ENCODE results near the gene SMAD3. TPM values are rescaled to one million over a fixed set of nuclear protein-coding genes. Genes with fewer than 3 reads are reported as not detected.

Gene SMAD3
- total RNA-seq, 1 donor from 2014 or later = 17.3 TPM

DNA sequence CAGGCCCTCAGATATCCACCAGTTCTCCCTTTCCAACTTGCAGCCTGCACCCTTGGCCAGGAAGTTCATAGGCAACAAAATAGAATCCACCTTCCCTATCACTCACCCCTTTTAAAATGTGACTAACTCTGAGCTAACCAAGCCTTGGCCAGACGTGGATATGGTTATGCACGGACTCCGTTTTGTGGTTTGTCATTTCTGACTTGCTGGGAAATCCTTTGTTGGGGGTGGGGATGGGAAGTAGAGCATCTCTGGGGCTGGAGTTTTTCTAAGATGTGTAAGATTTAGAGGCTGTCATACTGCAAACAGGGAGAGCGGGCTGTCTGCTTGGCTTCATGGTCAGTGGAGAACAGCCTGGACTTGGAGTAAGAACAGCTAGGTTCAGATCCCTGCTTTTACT, 62.6 kb downstream of the SMAD3 start:
- ATAC-seq (ENCODE audit: poor library complexity) (no peak), DNase-seq (no peak)
- intact Hi-C loops (cut with DNase I) = no loop called here

DNA sequence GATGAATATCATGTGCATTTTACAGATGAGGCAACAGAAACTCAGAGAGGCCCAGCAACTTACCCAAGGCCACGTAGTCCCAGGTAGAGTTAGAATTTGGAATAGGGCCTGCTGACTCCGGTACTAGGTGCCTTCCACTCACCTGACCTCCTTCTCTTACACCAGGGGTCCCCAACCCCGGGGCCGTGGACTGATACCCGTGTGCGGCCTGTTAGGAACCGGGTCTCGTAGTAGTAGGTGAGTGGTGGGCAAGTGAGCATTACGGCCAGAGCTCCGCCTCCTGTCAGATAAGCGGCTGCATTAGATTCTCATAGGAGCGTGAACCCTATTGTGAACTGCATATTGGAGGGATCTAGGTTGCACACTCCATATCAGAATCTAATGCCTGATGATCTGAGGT, 64.8 kb downstream of the SMAD3 start:
- no peak for ATAC-seq (ENCODE audit: poor library complexity)
- intact Hi-C loops (cut with DNase I) = no loop called here

DNA sequence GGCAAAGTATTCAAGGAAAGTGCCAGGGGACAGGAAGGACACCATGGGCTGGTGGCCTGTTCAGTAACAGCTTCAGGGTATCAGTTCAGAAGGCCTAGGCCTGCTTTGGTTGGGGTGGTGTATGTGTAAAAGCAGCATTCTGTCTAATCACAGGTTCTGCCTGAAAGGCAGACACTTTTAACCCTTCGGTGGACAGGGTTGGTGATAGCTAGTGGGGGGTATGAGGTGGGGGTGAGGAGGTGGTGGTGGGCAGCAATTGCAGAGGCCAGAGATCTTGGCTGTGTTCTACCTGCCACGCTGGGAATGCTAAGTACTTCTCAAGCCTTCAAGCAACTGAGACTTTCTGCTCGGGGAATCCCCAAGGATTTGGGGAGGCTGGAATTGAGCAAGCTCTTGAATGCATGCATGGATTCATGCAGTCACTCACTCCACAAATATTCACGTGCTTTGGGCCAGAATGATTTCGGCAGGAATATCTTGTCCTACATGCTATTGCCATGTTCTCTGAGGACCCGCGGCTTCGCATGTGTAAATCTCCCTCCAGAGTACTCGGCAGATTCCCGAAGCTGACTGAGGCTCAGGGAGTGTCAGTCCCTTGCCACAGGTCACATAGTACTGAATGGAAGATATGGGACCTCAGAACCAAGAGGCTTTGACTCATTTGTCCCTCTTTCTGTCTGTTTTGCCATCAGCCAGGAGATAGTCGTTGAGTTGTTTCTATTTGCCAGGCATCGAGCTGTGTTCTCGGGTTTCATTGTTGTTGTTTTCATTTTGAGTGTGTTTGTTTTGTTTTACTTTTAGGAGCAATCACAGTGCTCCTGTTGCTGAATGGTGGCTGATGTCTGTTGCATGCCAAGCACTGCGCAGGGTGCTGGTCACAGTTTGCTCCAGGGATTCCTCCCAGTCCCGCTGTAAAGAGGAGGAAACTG, 65.5 kb downstream of the SMAD3 start:
- DNase-seq (no peak), ATAC-seq (ENCODE audit: poor library complexity) (peak; percentile 43)
- intact Hi-C loops (cut with DNase I) = no loop called here

More for the DNA sequence above, 64.8 kb downstream of the SMAD3 start:
- no peak for DNase-seq

DNA sequence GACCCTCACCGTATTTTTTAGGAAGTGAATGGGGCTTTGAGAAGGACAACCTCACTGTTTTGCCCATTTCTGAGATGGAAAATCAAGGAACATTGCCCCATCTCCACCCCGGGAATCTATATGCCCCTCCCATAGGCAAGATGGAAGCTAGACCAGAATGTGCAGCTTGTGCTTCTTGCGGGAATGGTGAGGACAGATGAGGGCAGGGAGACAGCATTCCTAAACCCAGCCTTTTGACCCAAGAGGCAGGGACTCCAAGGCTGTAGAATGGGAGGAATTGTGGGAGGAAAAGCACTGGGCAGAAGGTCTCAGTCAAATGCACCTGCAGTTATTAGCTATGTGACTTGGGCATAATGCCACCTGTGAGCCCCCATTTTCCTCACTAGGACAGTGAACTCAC, 66.9 kb downstream of the SMAD3 start:
- ATAC-seq (ENCODE audit: poor library complexity) (no peak), DNase-seq (no peak)
- intact Hi-C loops (cut with DNase I) = no loop called here

DNA sequence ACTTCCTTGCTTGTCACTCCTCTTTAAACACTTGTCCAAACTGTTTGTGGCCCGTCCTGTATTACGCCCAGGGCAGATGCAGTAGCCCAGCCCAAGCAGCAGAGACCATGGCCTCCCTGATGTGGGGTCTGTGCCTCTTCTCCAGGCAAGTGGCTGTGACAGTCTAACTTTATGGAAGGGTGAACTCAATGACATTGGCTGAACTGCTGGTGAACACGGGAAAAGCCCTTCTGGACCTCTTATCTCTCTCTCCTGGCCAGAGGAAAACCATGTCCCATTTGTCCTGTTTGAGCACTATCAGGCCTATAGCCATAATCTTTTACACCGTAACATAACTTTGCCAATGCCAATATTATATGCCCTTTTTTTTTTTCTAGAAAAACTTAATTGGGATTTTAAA, 67.6 kb downstream of the SMAD3 start:
- DNase-seq (no peak), ATAC-seq (ENCODE audit: poor library complexity) (peak; percentile 4)
- intact Hi-C loops (cut with DNase I) = no loop called here

DNA sequence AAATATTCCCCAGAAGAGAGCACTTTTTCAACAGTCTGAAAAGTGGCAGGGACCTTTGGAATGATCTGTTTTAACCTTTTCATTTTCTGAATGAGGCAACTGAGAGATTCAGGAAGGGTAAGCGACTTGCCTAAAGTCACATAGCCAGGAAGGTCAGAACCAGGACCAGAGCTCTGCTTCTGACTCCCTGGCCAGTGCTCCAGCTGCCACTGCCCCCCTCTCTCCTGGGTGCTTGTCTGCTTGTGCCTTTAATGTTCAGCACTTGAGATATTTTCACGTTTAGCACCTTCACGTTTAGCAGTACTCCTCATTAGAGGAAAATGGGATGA, 68.3 kb downstream of the SMAD3 start:
- intact Hi-C loops (cut with DNase I) = no loop called here
- ATAC-seq (ENCODE audit: poor library complexity) (no peak), DNase-seq (no peak)

DNA sequence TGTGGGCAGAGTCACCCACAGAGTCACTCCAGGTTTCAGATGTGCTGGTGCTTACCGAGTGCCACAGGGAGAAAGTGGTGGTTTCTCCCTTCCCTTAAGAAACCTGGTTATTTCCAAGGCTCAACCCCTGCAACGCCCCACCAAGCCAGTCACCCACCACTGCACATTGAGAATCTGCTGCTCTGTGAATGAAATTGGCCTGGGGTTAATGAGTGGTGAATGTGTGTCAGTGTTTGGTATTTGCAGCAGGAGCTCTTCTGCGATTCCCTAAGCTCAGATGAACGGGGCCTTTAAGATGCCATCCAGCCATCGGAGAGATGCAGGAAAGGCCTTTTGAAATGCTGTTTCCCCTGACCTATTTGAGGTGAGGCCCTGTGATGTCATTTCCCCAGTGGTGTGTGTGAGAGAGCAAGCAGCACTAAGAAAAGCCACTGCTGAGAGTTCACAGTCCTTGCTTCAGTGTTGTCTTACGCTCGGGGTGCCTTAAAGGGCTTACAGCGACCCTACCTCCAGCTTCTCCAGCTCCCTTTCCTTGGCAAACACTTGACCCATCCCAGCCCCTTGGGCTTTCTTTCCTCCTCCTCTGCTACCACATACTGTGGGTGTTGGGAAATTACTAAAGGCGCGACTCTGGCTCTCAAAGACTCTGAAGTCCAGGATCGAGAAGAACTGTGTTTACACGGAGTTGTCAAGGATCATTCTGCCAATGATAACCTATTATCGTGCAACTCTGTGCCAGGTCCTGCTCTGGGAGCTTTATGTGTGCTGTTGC, 68.9 kb downstream of the SMAD3 start:
- intact Hi-C loops (cut with DNase I) = no loop called here
- peak; percentile 32 for ATAC-seq (ENCODE audit: poor library complexity)
- no peak for DNase-seq

DNA sequence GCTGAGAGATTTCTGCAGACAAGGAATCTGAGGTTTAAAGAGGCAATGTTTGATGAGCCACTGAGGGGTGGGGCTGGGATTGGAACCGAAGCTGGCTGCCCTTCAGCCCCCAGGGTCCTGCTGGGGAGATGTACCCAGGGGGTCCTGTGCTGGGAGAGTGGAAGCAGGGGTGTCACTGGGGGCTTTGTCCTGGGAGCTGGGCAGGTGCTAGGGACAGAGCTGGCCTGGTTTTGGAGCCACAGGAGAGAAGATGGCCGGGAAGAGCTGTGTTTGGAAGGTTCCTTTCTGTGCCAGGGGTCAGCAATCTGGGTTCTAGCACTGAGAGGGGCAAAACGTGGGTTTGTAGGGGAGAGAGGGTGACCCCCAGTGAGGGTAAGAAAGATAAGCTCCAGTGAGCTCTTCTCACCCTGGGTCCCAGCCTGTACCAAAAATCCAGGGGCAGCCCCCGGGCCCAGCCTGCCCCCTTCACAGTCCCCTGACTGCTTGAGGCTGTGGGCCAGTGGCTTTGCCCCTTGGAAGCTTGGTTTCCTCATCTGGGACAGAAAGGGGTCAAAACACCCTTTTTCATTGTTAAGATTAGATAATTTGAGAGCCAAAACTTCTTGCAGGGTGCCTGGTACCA, 69.6 kb downstream of the SMAD3 start:
- ATAC-seq (ENCODE audit: poor library complexity) (no peak), DNase-seq (no peak)
- intact Hi-C loops (cut with DNase I) = no loop called here

DNA sequence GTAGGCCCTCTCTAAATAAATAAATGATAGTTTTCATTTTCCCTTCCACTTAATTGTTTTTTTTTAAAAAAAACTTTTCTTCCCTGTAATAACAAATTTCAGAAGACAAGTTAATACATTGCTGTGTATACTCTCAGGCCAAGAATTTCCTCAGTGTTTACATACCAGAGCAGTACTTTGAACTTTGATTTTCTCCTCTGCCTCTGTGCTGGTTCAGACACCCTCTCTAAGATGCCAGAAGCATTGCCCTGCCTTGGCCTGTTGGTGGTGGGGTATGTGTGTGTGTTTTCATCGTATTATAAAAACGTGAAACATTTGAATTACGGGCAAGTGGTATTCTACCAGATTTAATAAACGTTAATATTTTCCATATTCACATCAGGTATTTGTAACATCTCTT, 70.1 kb downstream of the SMAD3 start:
- DNase-seq (no peak), ATAC-seq (ENCODE audit: poor library complexity) (no peak)
- intact Hi-C loops (cut with DNase I) = no loop called here

DNA sequence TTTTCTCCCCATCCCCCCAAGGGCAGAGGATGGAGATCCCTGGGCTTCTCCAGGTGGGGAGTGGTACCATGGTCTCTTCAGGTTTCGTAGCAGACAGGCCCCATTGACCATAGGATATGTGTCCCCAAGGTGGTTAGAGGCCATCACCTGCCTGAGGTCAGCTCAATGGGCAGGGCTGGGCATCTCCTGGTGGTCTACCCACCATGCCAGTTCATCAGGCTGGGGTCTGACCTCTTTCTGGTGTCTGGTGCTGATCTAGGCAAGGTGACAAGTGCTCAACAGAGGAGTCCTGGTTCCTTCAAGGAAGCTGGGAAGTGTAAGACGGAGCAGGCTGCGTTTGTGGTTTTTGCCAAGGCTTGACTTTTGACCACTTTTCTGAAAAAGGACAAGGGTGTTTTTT, 71.4 kb downstream of the SMAD3 start:
- no peak for ATAC-seq (ENCODE audit: poor library complexity)
- intact Hi-C loops (cut with DNase I) = no loop called here
- DNase-seq = no peak

DNA sequence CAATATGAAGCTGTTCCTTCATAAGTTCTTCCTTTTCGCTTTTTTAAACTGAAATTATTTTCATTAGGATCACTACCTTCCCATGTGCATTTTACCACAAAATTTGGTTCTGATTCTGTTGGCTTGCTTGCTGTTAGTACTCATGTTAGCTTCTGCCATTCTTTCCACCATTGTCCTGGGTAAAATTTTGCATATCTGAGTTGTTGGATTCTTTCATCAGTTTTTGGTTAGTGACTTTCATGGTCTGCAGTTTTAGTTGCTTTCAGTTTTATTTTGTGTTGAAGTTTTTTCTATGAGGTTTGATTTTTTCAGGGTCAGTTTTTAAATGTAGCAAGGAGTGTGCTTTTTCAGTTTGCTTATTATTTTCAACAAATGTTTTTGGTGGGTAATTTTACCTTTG, 71.9 kb downstream of the SMAD3 start:
- intact Hi-C loops (cut with DNase I) = no loop called here
- ATAC-seq (ENCODE audit: poor library complexity) (no peak), DNase-seq (no peak)

DNA sequence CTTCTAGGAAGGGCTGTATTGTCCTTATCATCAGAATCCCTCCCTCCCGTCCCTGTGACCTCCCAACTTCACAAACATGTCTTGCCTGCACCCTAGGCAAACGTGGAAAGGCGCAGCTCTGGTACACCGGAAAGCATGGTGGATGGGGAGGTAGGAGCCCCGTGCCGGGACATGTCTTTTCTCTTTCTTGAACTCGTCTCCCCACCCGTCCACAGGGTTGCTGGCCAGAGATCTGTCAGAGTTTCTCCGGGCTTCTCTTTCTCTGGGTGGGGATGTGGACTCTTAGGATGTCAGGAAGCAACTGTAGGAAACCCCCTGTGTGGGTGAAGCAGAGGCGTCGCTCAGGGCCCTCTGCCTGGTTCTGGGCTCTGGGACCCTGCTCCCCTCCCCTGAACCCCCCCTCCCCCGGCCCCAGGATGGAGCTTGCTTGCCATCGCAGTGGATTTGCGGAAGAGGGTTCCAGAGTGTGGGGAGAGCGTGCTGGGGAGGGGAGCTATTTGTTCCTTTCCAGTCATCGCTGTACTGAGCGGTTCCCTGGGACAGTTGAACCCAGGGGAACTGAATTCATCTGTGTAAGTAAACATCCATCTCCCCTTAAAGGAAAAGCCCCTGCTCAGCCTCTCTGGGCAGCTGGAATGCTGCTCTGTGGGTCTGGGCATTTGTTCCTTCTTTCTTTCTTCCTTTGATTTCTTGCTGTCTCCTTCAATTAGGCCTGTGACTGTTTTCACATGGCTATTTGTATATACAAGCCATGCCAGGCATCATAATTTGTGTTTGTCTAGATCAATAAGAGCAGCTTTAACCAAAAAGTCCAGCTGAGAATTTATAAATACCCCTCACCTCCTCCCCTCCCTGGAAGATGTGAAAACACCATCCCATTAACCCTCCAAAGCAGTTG, 72.8 kb downstream of the SMAD3 start:
- no peak for DNase-seq
- peak; percentile 24 for ATAC-seq (ENCODE audit: poor library complexity)
- intact Hi-C loops (cut with DNase I) = no loop called here

DNA sequence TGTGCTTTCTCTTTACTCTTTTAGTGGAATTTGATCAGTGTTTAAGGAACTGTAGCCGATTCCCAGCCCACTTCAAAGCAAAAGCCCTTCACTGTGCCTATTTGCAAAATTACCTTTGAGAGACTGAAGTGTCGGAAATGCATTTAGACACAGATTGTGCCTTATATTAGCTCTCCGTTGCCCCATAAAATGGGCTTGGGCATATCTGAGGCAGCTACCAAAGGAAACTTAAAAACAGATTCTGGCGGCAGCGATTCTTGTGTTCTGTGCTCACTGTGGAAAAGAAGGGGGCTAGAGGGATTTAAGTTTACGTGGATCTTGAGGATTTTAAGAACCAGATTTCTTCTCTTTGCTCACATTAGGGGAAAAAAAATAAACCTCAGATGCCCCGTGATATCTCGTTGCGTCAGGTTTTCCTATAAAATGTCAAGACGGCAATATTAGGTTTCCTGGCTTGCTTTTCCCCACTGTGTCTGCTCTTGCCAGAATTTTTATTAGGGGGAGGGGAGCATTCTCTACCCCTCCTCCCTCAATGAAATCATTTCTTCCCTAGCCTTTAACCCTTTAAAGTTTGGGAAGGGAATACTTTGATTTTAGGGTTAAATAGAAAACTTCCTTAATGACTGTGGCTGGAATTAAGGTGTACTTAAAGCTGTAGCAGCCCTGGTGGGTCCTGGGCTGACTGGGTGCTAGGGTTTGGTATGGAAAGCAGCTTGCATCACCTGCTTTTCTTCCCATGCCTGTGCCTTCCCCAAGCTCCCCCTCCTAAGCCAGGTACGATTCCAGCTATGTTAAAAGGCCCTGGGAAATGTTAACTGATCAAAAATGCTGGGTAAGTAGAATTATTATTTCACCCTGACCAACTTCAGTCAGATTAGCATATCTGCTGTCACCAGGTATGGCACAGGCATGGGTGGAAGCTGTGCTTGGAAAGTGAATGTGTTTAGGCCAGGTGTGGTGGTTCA, 73.8 kb downstream of the SMAD3 start:
- no peak for DNase-seq
- ATAC-seq (ENCODE audit: poor library complexity) = no peak
- intact Hi-C loops (cut with DNase I) = no loop called here

DNA sequence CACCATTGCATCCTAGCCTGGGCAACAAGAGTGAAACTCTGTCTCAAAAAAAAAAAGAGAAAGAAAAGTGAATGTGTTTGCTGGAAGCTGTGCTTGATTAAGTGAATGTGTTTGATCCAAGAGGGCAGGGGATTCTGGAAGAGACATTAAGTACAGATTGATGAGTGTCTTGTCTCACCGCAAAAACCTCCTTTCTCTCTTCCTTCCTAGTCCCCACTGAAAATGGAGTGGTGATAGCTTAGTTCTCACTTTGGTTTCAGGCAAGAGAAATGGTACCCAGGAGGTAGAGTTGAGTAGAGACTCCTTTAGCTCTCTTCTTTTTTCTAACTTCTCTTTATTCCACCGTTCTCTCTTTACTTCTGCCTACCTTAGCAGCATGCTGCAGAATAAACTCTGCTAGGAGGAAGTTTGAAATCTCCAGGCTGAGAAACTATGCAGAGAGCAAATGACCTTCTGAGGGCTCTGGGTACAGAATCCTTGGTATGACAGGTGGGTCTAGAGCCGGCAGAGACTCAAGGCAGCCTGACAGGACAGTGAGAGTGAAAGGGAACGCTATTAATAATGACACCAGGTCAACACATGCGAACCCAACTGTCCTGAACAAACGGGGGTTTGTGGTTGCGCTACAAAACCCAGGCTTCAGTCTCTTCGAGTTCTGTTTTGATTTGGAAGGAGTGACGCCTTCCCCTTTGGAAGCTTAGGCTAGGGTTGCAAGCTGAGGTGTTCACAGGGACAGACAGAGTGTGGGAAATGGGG, 74.9 kb downstream of the SMAD3 start:
- DNase-seq = no peak
- ATAC-seq (ENCODE audit: poor library complexity) = no peak
- intact Hi-C loops (cut with DNase I) = no loop called here

DNA sequence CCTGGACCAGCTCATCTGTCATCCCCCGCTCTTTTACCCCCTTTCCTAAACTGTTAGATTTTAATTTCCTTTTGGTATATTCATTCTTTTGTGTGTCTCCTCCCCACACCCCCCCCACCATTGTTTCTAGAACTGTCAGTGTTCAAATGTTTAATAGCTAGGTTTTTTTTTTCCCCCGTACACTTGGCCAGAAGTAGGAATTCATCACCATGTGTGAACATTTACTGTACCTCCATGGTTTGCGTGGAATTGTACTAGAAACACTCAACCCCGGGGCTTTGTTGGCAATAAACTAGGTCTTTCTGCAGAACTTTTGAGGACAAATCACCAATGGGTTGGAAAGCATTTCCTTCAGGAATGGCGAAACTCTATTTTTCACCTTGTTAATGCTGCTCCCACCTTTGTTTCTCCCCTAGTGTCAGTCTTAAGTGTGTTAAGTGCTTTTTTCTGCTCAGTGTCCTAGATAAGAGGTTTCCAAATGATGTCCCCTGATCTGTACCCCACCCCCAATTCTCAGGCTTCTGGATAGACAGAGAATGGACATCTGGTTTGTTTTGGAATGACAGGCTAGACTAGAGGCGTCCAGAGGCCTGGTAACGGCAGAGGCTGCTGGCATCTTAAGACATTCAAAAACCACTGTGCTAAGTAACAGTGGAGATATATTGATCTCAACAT, 76.8 kb downstream of the SMAD3 start:
- DNase-seq (no peak), ATAC-seq (ENCODE audit: poor library complexity) (no peak)
- intact Hi-C loops (cut with DNase I) = no loop called here

DNA sequence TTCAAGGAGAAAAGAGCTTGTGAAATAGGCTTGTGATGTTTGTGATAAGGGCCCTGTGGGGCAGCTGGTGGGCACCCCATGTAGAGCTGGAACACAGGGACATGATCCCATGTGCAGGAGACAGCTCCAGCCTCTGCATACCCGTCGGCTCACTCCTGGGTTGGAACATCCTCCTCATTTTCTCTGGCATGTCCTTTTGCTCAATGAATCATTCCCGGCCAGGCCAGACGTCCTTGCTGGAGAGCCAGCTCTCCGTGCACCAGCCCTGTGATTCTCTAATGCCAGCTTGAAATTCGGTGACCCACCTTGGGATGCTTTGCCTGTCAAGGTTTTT, 77.3 kb downstream of the SMAD3 start:
- no peak for DNase-seq
- intact Hi-C loops (cut with DNase I) = no loop called here
- peak; percentile 33 for ATAC-seq (ENCODE audit: poor library complexity)

DNA sequence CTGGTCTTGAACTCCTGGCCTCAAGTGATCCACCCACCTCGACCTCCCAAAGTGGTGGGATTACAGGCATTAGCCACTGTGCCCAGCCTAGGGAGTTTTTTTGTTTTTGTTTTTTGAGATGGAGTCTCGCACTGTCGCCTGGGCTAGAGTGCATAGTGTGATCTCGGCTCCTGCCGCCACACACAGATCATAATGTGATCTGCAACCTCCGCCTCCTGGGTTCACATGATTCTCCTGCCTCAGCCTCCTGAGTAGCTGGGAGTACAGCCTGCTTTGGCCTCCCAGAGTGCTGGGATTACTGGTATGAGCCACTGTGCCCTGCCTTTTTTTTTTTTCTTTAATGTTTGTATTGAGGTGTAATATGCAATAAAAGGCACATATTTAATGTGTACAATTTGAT, 78.2 kb downstream of the SMAD3 start:
- DNase-seq (no peak), ATAC-seq (ENCODE audit: poor library complexity) (no peak)
- intact Hi-C loops (cut with DNase I) = no loop called here
